Measurements from ENCODE around the gene SRSF7. TPM values are rescaled to one million over a fixed set of nuclear protein-coding genes. Genes with fewer than 3 reads are reported as not detected.
"Not testable (repeated sequence)": the region's sequence is repeated elsewhere in the genome, so short reads cannot be mapped to it uniquely, and the experiment has no call there.

SRSF7 gene
- polyA plus RNA-seq, 10 donors = 112 to 170 (median 122) TPM

GRCh38 chr2:38763228-38763627 lies 12.1 kb upstream of the SRSF7 start:
- no peak for DNase-seq

- not testable (repeated sequence) for DNase-seq
Measured at GRCh38 chr2:38755891-38756290, 4.7 kb upstream of the SRSF7 start.

GRCh38 chr2:38754506-38754905 lies 3.3 kb upstream of the SRSF7 start:
- DNase-seq = no peak

- no peak for DNase-seq
Measured at GRCh38 chr2:38754049-38754448, 2.9 kb upstream of the SRSF7 start.

GRCh38 chr2:38751596-38752410 lies 642 bp upstream of the SRSF7 start:
- no peak for DNase-seq

GRCh38 chr2:38750011-38750890 lies 910 bp downstream of the SRSF7 start:
- DNase-seq = peak in 2 of 3 donors; percentile 59 to 64

- DNase-seq = no peak
Measured at GRCh38 chr2:38748943-38749804, 2.0 kb downstream of the SRSF7 start.

- no peak for DNase-seq
Measured at GRCh38 chr2:38748391-38748790, 2.8 kb downstream of the SRSF7 start.

GRCh38 chr2:38747819-38748218 lies 3.3 kb downstream of the SRSF7 start:
- no peak for DNase-seq

- DNase-seq = no peak
Measured at GRCh38 chr2:38747007-38747424, 4.1 kb downstream of the SRSF7 start.

GRCh38 chr2:38745267-38745666 lies 5.9 kb downstream of the SRSF7 start:
- no peak for DNase-seq

- DNase-seq = no peak
Measured at GRCh38 chr2:38744399-38744780, 6.8 kb downstream of the SRSF7 start.

GRCh38 chr2:38743672-38744398 lies 7.3 kb downstream of the SRSF7 start:
- no peak for DNase-seq

GRCh38 chr2:38742797-38743559 lies 8.2 kb downstream of the SRSF7 start:
- DNase-seq = no peak

GRCh38 chr2:38740851-38741731 lies 10.1 kb downstream of the SRSF7 start:
- peak in 2 of 3 donors; percentile 54 to 68 for DNase-seq

- DNase-seq = no peak
Measured at GRCh38 chr2:38739524-38739923, 11.6 kb downstream of the SRSF7 start.

GRCh38 chr2:38737925-38738324 lies 13.2 kb downstream of the SRSF7 start:
- no peak for DNase-seq

GRCh38 chr2:38737000-38737698 lies 14.0 kb downstream of the SRSF7 start:
- DNase-seq = peak in 2 of 3 donors; percentile 30 to 46

GRCh38 chr2:38735999-38736320 lies 15.2 kb downstream of the SRSF7 start:
- DNase-seq = no peak
